ENCODE data around the gene QPCTL. TPM values are rescaled to one million over a fixed set of nuclear protein-coding genes. Genes with fewer than 3 reads are reported as not detected.

Gene QPCTL
- total and polyA plus RNA-seq, 12 donors, result 2.8 to 17.2 (median 10.7) TPM

DNA sequence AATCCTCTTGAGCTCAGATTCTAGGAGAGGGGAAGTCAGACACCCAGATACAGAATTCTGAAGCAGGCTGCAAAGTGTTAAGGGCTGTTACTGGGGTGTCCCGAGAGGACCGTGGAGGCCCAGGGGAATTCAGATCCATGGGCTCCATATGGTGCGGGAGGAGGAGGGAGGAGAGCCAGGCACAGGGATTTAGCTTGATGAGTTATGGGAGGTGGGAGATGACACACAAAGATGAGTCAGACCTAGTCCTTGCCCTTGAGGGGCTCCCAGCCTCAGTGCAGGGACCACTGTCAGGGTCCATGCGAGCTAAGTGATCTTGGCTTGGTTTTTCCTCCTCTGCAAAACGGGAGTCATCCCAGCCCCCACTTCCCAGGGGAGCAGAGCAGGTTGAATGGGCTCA is 38.8 kb upstream of the QPCTL start:
- 17 to 29% (median 26%) methylated on average over 3 to 5 of the region's 5 CpGs for WGBS, 4 donors
- no peaks in the 10 kb centered on the region for H3K27me3 ChIP-seq
- DNase-seq, result no peak
- intact Hi-C loops (cut with DNase I), result no loop called here
- TF ChIP-seq POLR2A (IDR thresholded peaks at IDR 0.05), result no peak
- TF ChIP-seq, protein P1, sequence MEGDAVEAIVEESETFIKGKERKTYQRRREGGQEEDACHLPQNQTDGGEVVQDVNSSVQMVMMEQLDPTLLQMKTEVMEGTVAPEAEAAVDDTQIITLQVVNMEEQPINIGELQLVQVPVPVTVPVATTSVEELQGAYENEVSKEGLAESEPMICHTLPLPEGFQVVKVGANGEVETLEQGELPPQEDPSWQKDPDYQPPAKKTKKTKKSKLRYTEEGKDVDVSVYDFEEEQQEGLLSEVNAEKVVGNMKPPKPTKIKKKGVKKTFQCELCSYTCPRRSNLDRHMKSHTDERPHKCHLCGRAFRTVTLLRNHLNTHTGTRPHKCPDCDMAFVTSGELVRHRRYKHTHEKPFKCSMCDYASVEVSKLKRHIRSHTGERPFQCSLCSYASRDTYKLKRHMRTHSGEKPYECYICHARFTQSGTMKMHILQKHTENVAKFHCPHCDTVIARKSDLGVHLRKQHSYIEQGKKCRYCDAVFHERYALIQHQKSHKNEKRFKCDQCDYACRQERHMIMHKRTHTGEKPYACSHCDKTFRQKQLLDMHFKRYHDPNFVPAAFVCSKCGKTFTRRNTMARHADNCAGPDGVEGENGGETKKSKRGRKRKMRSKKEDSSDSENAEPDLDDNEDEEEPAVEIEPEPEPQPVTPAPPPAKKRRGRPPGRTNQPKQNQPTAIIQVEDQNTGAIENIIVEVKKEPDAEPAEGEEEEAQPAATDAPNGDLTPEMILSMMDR (IDR thresholded peaks at IDR 0.05), result no peak
- no peaks in the 10 kb centered on the region for H3K4me1 ChIP-seq (replicated peaks in 1 of 2)
- H3K4me3 ChIP-seq, result no peak overlapping the region
- no peaks in the 10 kb centered on the region for H3K36me3 ChIP-seq (replicated peaks in 1 of 2)
- H3K27ac ChIP-seq, result no peak overlapping the region
- no peaks in the 10 kb centered on the region for H3K9me3 ChIP-seq (replicated peaks in 1 of 3)

DNA sequence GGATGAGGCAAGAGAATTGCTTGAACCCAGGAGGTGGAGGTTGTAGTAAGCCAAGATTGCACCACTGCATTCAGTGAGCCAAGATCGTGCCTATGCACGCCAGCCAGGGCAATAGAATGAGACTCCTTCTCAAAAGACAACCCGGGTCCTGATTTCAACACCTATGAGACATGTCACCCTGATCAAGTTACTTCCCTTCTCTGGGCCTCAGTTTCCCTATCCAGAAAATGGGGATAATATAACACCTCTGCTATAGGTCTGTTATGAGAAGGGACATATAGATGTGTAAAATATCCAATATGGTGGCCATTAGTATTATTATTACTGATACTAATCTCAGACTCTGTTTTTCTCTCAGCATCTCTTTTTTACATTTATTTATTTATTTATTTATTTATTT is 37.4 kb upstream of the QPCTL start:
- 33 to 100% (median 83%) methylated on average over 1 to 3 of the region's 3 CpGs for WGBS, 4 donors
- no peaks in the 10 kb centered on the region for H3K27me3 ChIP-seq
- no peak for DNase-seq
- H3K36me3 ChIP-seq (replicated peaks in 1 of 2), result no peaks in the 10 kb centered on the region
- no peak overlapping the region for H3K4me3 ChIP-seq
- H3K27ac ChIP-seq, result no peak overlapping the region
- TF ChIP-seq, protein P1 (IDR thresholded peaks at IDR 0.05), result no peak
- TF ChIP-seq POLR2A (IDR thresholded peaks at IDR 0.05), result no peak
- intact Hi-C loops (cut with DNase I), result no loop called here
- no peaks in the 10 kb centered on the region for H3K4me1 ChIP-seq (replicated peaks in 1 of 2)
- H3K9me3 ChIP-seq (replicated peaks in 1 of 3), result no peaks in the 10 kb centered on the region

DNA sequence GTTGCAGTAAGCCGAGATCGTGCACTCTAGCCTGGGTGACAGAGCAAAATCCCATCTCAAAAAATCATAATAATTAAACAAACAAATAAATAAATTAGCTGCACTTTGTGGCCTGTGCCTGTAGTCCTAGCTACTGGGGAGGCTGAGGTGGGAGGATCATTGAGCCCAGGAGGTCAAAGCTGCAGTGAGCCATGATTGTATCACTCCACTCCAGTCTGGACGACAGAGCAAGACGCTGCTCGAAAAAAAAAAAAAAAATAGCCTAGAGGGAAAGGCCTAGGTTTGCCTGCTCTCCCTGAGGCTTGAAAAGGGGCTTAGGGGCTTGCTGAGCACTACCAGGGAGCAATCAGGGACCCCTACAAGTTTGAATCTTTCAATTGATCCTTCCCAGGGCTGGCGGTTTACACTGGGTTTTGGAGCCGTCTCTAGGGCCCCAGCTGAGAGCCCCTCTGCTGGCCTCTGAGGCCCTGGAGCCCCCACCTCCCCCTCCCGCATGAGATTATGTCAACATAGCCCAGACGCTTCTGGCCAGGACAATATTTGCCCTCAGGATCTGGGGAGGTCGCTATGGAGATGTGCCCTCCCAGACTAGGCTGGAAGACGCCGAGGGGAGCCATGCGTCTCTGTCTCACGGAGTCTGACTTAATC is 34.8 kb upstream of the QPCTL start:
- intact Hi-C loops (cut with DNase I), result no loop called here
- Histone ChIP-seq H3K27ac (no peak overlapping the region), H3K4me3 (no peak overlapping the region), H3K27me3 (no peaks in the 10 kb centered on the region), H3K36me3 (replicated peaks in 1 of 2) (no peaks in the 10 kb centered on the region), H3K4me1 (replicated peaks in 1 of 2) (no peaks in the 10 kb centered on the region), H3K9me3 (replicated peaks in 1 of 3) (no peaks in the 10 kb centered on the region)
- 59 to 66% (median 59%) methylated on average over 12 to 14 of the region's 14 CpGs for WGBS, 4 donors
- TF ChIP-seq, protein P1 (IDR thresholded peaks at IDR 0.05), result no peak
- TF ChIP-seq POLR2A (IDR thresholded peaks at IDR 0.05), result no peak
- no peak for DNase-seq

DNA sequence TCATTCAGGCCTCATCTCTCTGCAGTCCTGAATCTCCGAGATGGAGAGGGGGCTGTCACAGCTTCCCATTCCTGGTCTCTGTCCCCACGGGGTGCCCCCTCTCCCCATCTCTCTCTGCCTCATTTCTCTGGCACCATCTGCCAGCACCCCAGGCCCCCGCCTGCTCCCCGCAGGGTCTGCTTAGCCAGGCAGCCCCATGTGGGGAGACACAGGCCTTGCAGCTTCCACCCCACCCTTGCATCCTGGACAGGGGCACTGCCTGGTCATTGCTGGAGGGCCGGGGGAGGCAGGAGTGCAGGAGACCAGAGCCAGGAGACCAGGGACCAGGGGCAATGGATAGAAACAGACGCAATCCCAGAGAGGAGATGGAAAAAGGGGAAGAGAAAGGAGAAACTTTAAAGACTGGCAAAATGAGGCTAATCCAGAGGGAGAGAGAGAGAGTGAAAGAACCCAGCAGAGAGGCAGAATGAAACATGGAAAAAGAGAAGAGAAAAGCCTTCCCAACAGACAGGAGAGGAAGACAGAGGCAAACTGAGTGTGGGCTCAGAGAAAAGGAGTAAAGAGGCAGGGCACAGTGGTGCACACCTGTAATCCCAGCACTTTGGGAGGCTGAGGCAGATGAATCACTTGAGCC is 33.3 kb upstream of the QPCTL start:
- no peaks in the 10 kb centered on the region for H3K4me1 ChIP-seq (replicated peaks in 1 of 2)
- TF ChIP-seq POLR2A (IDR thresholded peaks at IDR 0.05), result no peak
- TF ChIP-seq, protein P1 (IDR thresholded peaks at IDR 0.05), result no peak
- intact Hi-C loops (cut with DNase I), result no loop called here
- no peak overlapping the region for H3K27ac ChIP-seq
- WGBS, 4 donors, result 62 to 85% (median 71%) methylated on average over 6 of the region's 6 CpGs
- H3K4me3 ChIP-seq, result no peak overlapping the region
- H3K36me3 ChIP-seq (replicated peaks in 1 of 2), result no peaks in the 10 kb centered on the region
- DNase-seq, result no peak
- H3K9me3 ChIP-seq (replicated peaks in 1 of 3), result no peaks in the 10 kb centered on the region
- no peaks in the 10 kb centered on the region for H3K27me3 ChIP-seq

All from adrenal gland (tissue), 12 donors.